NCI-H2107 treated with DMSO at 0.1 percent for 48 hours (cell line): ENCODE data around the gene MT1H.
"Not testable (repeated sequence)": the region's sequence is repeated elsewhere in the genome, so short reads cannot be mapped to it uniquely, and the experiment has no call there.

Experiments
- DNase-seq: peaks from one replicate; lab custom pipeline; 2025; ENCODE audit not compliant: unreplicated experiment; lab: John Stamatoyannopoulos, UW

MT1H gene

GRCh38 chr16:56717532-56717931 lies 47.9 kb downstream of the MT1H start:
- DNase-seq, result not testable (repeated sequence)
